ENCODE measurements around the gene GPC3. TPM values are rescaled to one million over a fixed set of nuclear protein-coding genes. Genes with fewer than 3 reads are reported as not detected.
"Not testable (repeated sequence)": the region's sequence is repeated elsewhere in the genome, so short reads cannot be mapped to it uniquely, and the experiment has no call there.

GPC3 gene
- total RNA-seq, 2 experiments from 2014 or later, result 0.43 to 0.49 TPM

DNA sequence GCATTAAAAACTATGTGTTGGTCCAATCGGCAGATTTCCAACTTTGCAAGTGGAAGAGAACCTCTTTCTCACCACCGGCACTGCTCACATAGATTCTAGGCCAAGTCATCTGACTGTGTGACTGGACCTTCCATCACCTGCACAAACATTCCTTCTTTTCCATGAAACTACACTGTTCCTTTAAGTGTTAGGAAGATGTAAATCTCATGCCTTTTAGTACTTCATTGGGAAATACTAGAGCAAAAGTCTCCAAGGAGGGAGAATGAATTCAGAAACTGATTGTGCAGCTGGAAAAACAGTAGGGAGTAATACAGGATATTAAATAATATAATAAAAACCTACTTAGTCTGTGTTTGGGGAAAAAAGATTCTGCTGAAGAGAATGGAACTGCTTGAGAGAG is 238.2 kb downstream of the GPC3 start:
- intact Hi-C loops (cut with micrococcal nuclease), result loop anchor here (5.0 kb wide), 2 partner anchors 175 to 1260 kb away; partner anchors contain the start of gene MBNL3
- no peak for DNase-seq
- Mint-ChIP-seq H3K27ac (no peak overlapping the region), H3K9me3 (no peaks in the 10 kb centered on the region), H3K4me3 (no peak overlapping the region), H3K27me3 (ENCODE audit: low read depth) (no peaks in the 10 kb centered on the region), H3K36me3 (ENCODE audit: low read depth) (no peaks in the 10 kb centered on the region), H3K4me1 (ENCODE audit: low read depth) (peaks cover 54% of the 10 kb centered on the region)
- CTCF ChIA-PET, result interaction anchor here (2.5 kb wide), 1 partner anchor 31 kb away, joined by 8 read pairs; no protein-coding TSS in a partner anchor

DNA sequence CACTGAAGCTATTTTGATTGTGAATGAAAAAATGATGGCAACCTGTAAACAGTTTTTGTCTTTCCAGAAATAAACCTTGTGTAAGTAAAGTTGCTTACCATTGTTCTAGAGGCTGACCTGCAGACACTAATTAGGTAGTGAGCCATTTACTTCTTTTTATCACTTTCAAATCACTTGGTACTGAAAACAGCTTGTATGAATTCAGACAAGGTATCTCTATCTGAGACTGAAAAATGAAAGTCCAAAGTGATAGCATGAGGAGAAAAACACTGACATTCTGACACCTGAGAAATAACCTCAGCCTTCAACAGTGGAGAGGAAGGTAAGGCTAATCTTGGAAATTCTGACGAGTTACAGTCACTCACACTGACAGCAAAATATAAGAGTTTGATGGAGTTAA is 238.8 kb downstream of the GPC3 start:
- intact Hi-C loops (cut with micrococcal nuclease), result loop anchor here (5.0 kb wide), 2 partner anchors 176 to 1259 kb away; partner anchors contain the start of gene MBNL3
- Mint-ChIP-seq H3K27ac (no peak overlapping the region), H3K36me3 (ENCODE audit: low read depth) (no peaks in the 10 kb centered on the region), H3K27me3 (ENCODE audit: low read depth) (no peaks in the 10 kb centered on the region), H3K9me3 (no peaks in the 10 kb centered on the region), H3K4me3 (no peak overlapping the region), H3K4me1 (ENCODE audit: low read depth) (peaks cover 54% of the 10 kb centered on the region)
- no peak for DNase-seq
- CTCF ChIA-PET, result interaction anchor here (1.6 to 2.5 kb wide), 2 partner anchors 28 to 32 kb away, joined by 8 read pairs; no protein-coding TSS in a partner anchor

DNA sequence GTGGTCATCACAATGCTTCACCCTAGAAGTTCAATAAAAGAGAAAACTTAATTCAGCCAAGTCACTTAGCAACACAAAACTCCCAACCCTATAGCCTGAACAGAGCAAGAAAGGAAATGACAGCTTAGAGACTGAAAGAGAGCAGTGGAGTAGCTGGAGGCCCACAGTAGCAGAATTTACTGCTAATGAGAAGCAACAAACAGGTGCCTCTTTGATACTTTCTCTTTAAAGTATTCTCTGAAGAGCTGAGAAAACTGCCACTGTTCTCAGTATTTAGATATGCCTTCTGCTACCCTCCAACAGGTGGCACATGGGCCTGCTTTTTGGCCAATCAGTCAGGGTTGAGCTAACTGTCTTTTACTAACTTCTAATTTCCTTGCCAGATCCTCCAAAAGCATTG is 240.0 kb downstream of the GPC3 start:
- no peaks in the 10 kb centered on the region for H3K9me3 Mint-ChIP-seq
- CTCF ChIA-PET, result interaction anchor here (0.9 to 2.5 kb wide), 3 partner anchors 12 to 33 kb away, joined by 3 to 8 read pairs (median 8); no protein-coding TSS in a partner anchor
- intact Hi-C loops (cut with micrococcal nuclease), result loop anchor here (1.0 to 5.0 kb wide), 5 partner anchors 23 to 1258 kb away; partner anchors contain the start of gene MBNL3
- no peak overlapping the region for H3K27ac Mint-ChIP-seq
- no peaks in the 10 kb centered on the region for H3K36me3 Mint-ChIP-seq (ENCODE audit: low read depth)
- no peaks in the 10 kb centered on the region for H3K27me3 Mint-ChIP-seq (ENCODE audit: low read depth)
- H3K4me1 Mint-ChIP-seq (ENCODE audit: low read depth), result peaks cover 54% of the 10 kb centered on the region
- no peak overlapping the region for H3K4me3 Mint-ChIP-seq
- DNase-seq, result peak; percentile 37

DNA sequence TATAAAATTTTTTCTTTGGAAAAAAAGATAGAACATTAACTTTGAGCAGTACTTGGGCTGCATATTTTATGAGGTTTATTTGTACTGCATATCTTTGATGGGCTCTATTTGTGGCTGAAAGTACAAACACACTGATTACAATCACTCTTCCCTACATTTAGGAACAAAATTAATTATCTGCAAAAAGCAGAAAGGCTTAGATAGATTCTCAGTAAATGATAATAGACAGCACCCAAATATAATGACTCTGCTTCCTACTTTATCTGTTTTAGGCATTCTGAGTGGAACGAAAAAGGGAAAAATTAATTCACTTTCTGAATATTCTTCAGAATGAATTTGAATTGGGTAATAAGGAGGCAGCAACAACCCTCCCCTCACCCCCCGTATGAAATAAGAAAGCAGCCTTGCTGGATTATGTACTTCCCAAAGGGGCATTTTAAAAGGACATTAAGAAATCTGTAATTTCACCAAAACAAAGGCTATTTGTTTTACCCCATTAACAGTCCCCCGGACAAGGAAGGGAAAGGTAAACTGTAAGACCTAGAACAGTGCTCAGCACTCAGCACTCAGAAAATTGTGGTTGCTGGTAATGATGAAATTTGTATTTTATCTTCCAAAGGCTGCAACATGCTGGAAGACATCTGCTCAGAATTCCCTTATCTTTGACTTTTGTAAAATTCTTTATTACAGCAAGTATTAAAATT is 242.6 kb downstream of the GPC3 start:
- DNase-seq, result no peak
- no peaks in the 10 kb centered on the region for H3K27me3 Mint-ChIP-seq (ENCODE audit: low read depth)
- no peaks in the 10 kb centered on the region for H3K9me3 Mint-ChIP-seq
- intact Hi-C loops (cut with micrococcal nuclease), result no loop called here
- no peak overlapping the region for H3K4me3 Mint-ChIP-seq
- CTCF ChIA-PET, result no interaction called here
- no peaks in the 10 kb centered on the region for H3K36me3 Mint-ChIP-seq (ENCODE audit: low read depth)
- peaks cover 32% of the 10 kb centered on the region for H3K4me1 Mint-ChIP-seq (ENCODE audit: low read depth)
- no peak overlapping the region for H3K27ac Mint-ChIP-seq

DNA sequence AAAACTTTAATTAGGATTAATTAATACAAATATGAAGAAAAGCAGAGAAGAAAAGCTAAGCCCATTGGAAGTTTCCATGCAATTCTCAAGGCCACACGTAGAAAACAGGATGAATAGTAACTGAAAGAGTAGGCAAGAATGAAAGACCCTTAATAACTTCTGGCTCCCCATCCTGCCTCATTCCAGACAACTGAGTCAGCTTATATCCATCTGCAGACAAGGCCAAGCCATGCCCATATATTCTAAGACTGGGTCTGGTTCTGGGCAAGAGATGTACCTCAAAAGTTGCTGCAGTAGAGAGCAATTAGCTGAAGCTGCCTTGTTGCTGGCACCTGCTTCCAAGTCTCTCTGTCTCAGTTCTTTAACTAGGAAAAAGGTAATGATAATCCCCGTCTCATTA is 244.1 kb downstream of the GPC3 start:
- Mint-ChIP-seq H3K36me3 (ENCODE audit: low read depth) (no peaks in the 10 kb centered on the region), H3K4me1 (ENCODE audit: low read depth) (peaks cover 20% of the 10 kb centered on the region), H3K27ac (no peak overlapping the region), H3K4me3 (no peak overlapping the region), H3K27me3 (ENCODE audit: low read depth) (no peaks in the 10 kb centered on the region), H3K9me3 (no peaks in the 10 kb centered on the region)
- DNase-seq, result no peak
- CTCF ChIA-PET, result no interaction called here
- intact Hi-C loops (cut with micrococcal nuclease), result no loop called here

DNA sequence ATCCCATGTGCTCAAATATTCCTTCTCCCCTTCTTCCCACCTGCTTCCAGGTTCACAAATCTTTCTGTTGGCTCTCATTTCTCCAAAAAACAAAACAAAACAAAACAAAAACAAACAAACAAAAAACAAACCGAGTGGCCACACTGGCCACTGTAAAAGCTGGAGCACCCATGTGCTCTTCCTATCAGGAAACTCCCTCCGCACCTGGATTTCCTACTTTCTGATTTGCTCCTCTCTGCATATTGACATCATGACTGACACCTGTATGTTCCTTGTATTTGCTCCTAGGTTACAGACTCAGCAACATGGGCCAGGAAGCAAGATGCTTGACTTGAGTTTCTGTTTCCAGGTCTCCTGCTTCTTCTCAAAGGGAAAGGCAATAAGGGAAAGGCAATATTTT is 258.8 kb downstream of the GPC3 start:
- DNase-seq, result no peak
- H3K4me3 Mint-ChIP-seq, result no peak overlapping the region
- no peaks in the 10 kb centered on the region for H3K9me3 Mint-ChIP-seq
- no peak overlapping the region for H3K27ac Mint-ChIP-seq
- intact Hi-C loops (cut with micrococcal nuclease), result no loop called here
- no peaks in the 10 kb centered on the region for H3K27me3 Mint-ChIP-seq (ENCODE audit: low read depth)
- H3K4me1 Mint-ChIP-seq (ENCODE audit: low read depth), result peaks cover 10% of the 10 kb centered on the region
- CTCF ChIA-PET, result interaction anchor here (1.3 kb wide), 1 partner anchor 26 kb away, joined by 3 read pairs; no protein-coding TSS in a partner anchor
- H3K36me3 Mint-ChIP-seq (ENCODE audit: low read depth), result no peaks in the 10 kb centered on the region

DNA sequence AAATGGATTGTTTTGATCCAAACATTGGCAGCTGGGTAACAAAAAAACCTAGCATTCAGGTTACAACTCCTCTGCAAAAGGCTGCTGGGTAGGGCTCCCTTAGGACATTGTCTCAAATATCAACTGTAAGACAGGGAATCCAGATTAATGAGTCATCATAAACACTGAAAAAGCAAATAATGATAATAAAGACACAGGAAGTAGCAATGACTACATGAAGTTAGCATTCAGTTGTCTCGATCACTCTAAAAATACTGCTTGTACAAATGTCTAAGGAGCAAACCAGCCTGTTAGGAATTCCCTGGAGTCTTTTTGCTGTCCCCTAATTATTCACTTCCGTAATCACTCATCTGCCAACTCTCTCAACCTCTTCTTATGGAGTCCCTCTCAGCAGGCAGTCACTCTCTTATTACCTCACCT is 259.2 kb downstream of the GPC3 start:
- Mint-ChIP-seq H3K4me1 (ENCODE audit: low read depth) (peaks cover 10% of the 10 kb centered on the region), H3K9me3 (no peaks in the 10 kb centered on the region), H3K27ac (no peak overlapping the region), H3K4me3 (no peak overlapping the region), H3K27me3 (ENCODE audit: low read depth) (no peaks in the 10 kb centered on the region), H3K36me3 (ENCODE audit: low read depth) (no peaks in the 10 kb centered on the region)
- DNase-seq, result no peak
- CTCF ChIA-PET, result interaction anchor here (1.3 kb wide), 1 partner anchor 27 kb away, joined by 3 read pairs; no protein-coding TSS in a partner anchor
- intact Hi-C loops (cut with micrococcal nuclease), result no loop called here

DNA sequence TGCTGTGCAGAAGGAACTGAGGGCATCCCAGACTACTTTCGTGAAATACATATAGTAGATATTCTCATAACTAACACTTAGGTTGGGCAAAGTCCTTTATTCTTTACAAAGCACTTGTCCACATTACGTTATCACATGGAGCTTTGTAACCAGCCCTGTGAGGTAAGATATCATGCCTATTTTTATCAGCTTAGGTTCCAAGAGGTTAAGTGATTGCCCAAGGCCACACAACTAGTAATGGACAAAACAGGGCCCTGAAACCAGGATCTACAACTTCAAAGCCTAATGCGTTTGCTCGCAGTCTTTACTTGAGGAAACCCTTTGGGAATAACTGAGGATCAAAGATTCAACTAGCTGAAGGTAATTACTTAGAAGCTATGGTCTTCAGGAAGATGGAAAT is 261.5 kb downstream of the GPC3 start:
- Mint-ChIP-seq H3K36me3 (ENCODE audit: low read depth) (no peaks in the 10 kb centered on the region), H3K4me3 (no peak overlapping the region), H3K9me3 (no peaks in the 10 kb centered on the region), H3K27ac (no peak overlapping the region), H3K27me3 (ENCODE audit: low read depth) (no peaks in the 10 kb centered on the region), H3K4me1 (ENCODE audit: low read depth) (peaks cover 10% of the 10 kb centered on the region)
- DNase-seq, result no peak
- intact Hi-C loops (cut with micrococcal nuclease), result loop anchor here (2.0 kb wide), 1 partner anchor 21 kb away; no protein-coding TSS in a partner anchor
- CTCF ChIA-PET, result no interaction called here

DNA sequence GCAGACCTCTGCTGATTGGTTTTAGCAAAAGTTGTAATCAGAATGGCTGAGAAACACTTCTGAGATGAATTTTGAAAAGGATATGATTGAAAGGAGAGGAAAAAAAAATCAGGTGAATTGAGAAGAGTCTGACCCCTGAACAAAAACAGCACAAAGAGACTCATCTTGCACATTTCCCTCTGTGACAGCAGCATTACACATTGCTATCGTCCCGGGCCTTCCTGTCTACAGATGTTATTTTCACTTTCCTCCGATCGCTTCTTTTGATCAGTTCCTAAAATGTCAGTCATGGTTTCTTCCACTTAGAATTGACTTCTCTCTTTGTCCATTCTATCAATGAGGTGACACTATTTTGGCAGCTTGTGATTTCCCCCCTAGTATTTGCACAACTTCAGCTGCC is 262.6 kb downstream of the GPC3 start:
- DNase-seq, result peak; percentile 33
- CTCF ChIA-PET, result no interaction called here
- Mint-ChIP-seq H3K4me1 (ENCODE audit: low read depth) (peaks cover 10% of the 10 kb centered on the region), H3K27me3 (ENCODE audit: low read depth) (no peaks in the 10 kb centered on the region), H3K27ac (no peak overlapping the region), H3K4me3 (peak overlapping the region; percentile 46), H3K36me3 (ENCODE audit: low read depth) (no peaks in the 10 kb centered on the region), H3K9me3 (no peaks in the 10 kb centered on the region)
- intact Hi-C loops (cut with micrococcal nuclease), result loop anchor here (2.0 kb wide), 1 partner anchor 22 kb away; no protein-coding TSS in a partner anchor

DNA sequence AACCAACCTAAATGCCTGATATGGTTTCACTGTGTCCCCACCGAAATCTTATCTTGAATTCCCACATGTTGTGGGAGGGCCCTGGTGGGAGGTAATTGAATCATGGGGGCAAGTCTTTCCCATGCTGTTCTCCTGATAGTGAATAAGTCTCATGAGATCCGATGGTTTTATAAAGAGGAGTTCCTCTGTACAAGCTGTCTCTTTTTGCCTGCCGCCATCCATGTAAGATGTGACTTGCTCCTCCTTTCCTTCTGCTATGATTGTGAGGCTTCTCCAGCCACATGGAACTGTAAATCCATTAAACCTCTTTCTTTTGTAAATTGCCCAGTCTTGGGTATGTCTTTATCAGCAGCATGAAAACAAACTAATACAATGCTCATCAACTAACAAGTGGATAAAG is 265.1 kb downstream of the GPC3 start:
- H3K27ac Mint-ChIP-seq; H3K36me3 Mint-ChIP-seq (ENCODE audit: low read depth); CTCF ChIA-PET; H3K27me3 Mint-ChIP-seq (ENCODE audit: low read depth); intact Hi-C loops (cut with micrococcal nuclease); H3K9me3 Mint-ChIP-seq; H3K4me3 Mint-ChIP-seq; DNase-seq: not testable (repeated sequence)
- H3K4me1 Mint-ChIP-seq (ENCODE audit: low read depth), result peaks cover 16% of the 10 kb centered on the region

DNA sequence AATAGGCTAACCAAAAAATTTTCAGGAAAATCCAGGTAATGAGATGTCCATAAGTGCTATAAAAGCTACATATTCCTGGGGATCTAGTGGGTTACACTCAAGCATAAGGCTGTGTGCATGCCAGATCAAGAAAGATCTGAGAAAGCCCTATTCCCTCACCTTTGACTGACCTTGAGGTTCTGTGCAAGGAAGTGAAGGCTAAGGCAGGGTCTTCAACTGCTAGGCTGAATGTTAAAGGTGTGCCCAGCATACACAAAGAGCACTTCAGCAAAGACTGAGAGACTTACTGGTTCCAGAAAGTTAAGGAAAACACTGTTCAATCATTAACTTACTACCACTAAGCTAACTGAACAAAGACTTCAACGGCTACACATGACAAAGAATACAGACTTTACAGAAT is 269.7 kb downstream of the GPC3 start:
- no peak overlapping the region for H3K27ac Mint-ChIP-seq
- no peaks in the 10 kb centered on the region for H3K9me3 Mint-ChIP-seq
- no peak overlapping the region for H3K4me3 Mint-ChIP-seq
- H3K4me1 Mint-ChIP-seq (ENCODE audit: low read depth), result peaks cover 6% of the 10 kb centered on the region
- CTCF ChIA-PET, result interaction anchor here (1.1 kb wide), 1 partner anchor 184 kb away, joined by 4 read pairs; no protein-coding TSS in a partner anchor
- intact Hi-C loops (cut with micrococcal nuclease), result no loop called here
- no peaks in the 10 kb centered on the region for H3K27me3 Mint-ChIP-seq (ENCODE audit: low read depth)
- no peaks in the 10 kb centered on the region for H3K36me3 Mint-ChIP-seq (ENCODE audit: low read depth)
- no peak for DNase-seq

DNA sequence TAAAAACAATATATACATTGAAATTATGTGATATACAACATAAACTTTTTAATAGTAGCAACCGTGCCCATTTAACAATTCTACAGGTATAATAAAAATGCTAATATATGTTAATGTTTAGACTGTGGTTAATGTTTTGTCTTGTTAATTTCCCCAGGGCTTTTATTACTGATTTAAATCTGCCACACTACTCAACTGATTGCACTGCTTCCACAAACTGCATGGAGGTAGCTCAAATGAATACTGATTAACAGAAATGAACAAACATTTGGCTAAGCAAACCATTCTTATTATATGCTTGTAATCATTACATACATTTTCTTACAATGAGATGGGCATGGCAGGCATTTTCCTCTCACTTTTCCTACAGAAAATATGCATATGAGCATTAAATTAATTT is 275.9 kb downstream of the GPC3 start:
- CTCF ChIA-PET, result no interaction called here
- Mint-ChIP-seq H3K9me3 (no peaks in the 10 kb centered on the region), H3K36me3 (ENCODE audit: low read depth) (no peaks in the 10 kb centered on the region), H3K4me1 (ENCODE audit: low read depth) (no peaks in the 10 kb centered on the region), H3K4me3 (no peak overlapping the region), H3K27ac (no peak overlapping the region), H3K27me3 (ENCODE audit: low read depth) (no peaks in the 10 kb centered on the region)
- no peak for DNase-seq
- intact Hi-C loops (cut with micrococcal nuclease), result no loop called here

DNA sequence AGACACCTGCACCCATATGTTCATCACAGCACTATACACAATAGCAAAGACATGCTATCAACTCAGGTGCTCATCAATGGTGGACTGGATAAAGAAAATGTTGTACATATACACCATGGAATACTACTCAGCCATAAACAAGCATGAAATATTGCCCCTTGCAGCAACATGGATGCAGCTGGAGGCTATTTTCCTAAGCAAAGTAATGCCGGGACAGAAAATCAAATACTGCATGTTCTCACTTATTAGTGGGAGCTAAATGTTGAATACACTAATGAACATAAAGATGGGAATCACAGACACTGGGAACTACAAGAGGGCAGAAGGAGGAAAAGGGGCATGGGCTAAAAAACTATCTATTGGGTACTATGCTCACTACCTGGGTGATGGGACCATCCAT is 278.5 kb downstream of the GPC3 start:
- no peak for DNase-seq
- H3K27ac Mint-ChIP-seq, result no peak overlapping the region
- no peaks in the 10 kb centered on the region for H3K36me3 Mint-ChIP-seq (ENCODE audit: low read depth)
- H3K4me3 Mint-ChIP-seq, result no peak overlapping the region
- intact Hi-C loops (cut with micrococcal nuclease), result no loop called here
- no peaks in the 10 kb centered on the region for H3K4me1 Mint-ChIP-seq (ENCODE audit: low read depth)
- no peaks in the 10 kb centered on the region for H3K27me3 Mint-ChIP-seq (ENCODE audit: low read depth)
- CTCF ChIA-PET, result no interaction called here
- H3K9me3 Mint-ChIP-seq, result no peaks in the 10 kb centered on the region
